ENCODE measurements around the gene PAX1.

- TF ChIP-seq EP300 (IDR thresholded peaks at IDR 0.05) (no peak), CTCF (IDR thresholded peaks at IDR 0.05) (no peak), POLR2A (IDR thresholded peaks at IDR 0.05) (no peak), POLR2AphosphoS5 (IDR thresholded peaks at IDR 0.05) (no peak)
These were observed 9.1 kb downstream of the PAX1 start for GRCh38 chr20:21714297-21715192.
